Renal pelvis (tissue), 4 donors: Measurements from ENCODE around the gene OXLD1. TPM values are rescaled to one million over a fixed set of nuclear protein-coding genes. Genes with fewer than 3 reads are reported as not detected.

Source experiments
- DNase-seq: peaks from one replicate; pipeline ENCODE4 v3.0.0-alpha.2; 2013
- polyA plus RNA-seq, 3 donors: library from polyadenylated mRNA; unstranded; fragments of 120-200 nt; gene quantifications; one replicate each; pipeline ENCODE4 v1.2.1, GENCODE V29; 2013; ENCODE audit not compliant: insufficient read length in 3 of 3

OXLD1 gene
- polyA plus RNA-seq, 3 donors, result 18.9 to 24.0 (median 22.3) TPM

- no peak for DNase-seq
Observed at GRCh38 chr17:81706757-81707624, 40.6 kb upstream of the OXLD1 start.

DNA sequence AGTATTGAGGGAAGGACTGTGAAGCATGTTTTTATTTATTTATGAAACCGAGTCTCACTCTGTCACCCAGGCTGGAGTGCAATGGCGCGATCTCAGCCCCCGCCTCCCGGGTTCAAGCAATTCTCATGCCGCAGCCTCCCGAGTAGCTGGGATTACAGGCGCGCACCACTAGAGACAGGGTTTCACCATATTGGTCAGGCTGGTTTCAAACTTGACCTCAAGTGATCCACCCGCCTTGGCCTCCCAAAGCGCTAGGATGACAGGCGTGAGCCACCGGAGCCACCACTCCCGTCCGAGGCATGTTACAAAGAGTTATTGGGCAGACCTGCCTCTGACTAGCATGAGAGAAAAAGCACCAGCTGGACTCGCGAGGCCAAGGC lies 39.8 kb upstream of the OXLD1 start:
- DNase-seq, result no peak

DNA sequence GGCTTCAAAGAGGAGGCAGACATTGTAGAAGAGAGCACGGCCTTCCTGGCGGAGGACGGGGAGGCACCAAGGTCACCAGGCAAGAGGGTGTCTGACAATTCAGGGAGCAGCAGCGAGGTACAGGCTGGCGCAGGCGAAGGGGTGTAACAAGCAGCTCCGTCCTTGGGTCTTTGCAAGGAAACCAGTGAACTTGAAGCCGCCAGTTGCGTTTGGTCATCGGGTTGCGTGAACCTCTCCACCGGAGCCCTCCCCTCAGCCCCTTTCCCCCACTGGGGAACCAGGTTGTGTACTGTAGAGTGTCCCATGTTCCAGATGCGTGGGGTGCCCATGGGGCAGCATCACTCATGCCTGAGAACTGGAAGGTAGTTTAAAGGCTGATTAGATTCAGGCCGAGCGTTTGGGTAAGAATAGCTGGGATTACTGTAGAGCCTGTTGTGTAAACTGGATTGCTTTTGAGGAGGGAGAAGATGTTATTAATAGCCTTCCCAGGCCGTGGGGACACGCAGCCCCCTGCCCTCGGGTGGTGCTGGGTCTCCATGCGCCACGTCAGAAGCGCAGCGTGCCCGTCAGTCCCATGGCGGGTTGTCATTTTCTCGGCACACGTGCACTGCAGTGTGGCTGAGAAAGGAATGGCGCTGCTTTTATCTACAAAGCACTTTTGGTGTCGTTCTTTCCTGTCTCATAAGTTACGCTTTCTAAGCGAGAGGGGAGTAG lies 39.3 kb upstream of the OXLD1 start:
- no peak for DNase-seq

DNA sequence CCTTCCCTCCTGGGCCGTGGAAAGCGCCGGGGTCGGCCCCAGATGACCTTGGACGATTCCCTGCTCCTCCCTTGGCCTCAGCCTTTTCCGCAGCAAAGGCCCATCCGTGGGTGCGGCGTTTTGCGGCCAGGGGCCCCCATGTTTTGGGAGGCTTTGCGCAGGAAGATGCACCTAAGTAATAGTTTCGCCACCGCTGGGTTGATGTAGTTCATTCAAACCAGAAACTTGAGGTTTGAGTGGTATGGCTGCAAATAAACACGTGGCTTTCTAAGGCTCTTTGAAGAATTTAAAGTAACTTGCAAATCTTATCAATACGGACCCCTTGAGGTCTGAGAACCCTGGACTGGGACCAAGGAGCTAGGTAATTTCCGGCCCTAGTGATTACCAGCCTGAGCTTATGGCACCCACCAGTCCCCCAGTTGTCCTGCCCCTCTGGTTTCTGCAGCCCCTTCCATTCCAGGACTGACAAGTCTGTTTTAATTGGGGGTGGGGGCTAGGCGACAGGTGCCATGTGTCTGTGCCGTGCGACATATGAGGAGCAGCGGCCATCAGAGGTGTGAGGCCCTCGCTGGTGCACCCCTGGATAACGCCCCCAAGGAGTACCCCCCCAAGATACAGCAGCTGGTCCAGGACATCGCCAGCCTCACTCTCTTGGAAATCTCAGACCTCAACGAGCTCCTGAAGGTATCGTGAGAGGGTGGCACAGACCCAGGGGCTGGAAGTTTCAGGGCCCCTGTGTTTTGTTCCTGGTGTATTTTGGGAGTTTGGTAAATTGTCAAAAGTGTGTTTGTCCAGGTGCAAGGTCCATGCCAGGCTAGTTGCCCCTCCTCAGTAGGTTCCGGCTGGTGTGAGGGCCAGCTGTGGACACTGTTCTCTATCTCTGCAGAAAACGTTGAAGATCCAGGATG lies 37.6 kb upstream of the OXLD1 start:
- no peak for DNase-seq

DNA sequence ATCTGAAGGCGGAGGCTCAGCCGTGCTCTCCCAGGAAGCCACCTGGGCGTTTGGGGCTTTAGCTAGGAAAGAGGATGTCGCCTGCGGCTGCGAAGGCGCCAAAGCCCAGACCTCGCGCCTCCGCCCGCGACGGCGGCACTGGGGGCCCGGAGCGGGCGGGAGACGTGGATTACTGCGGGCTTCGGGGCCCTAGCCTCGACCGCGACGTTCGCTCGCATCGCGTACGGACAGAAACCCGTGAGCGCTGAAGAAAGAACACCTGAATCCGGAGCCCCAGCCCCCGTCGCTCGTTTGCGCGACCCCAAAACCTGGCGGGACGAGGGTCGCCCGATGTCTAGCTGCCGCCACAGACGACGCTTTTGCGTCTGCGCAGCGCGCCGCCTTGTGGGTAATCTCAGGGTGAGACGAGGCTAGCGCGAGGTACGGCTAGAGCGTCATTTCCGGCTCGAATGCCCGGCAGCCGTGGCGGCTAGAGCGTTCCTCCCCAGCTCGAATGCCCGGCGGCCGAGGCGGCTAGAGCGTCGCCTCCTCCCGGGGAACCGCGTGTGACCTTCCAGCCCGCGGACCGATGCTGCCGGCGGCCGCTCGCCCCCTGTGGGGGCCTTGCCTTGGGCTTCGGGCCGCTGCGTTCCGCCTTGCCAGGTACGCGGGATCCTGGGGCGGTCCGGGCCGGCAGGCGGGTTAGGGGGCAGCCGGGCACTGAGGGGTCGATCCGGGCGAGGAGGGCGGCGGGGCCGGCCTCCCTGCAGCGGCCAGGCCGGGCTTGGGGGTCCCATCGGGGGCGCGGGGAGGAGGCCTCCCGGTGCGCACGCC lies 36.7 kb upstream of the OXLD1 start, which contains the start of gene MRPL12:
MRPL12 (plus strand) TSS at position 434 of the 813 bp plus-strand sequence; CDS start at position 569, 135 bp downstream.
- peak; percentile 94 for DNase-seq

- DNase-seq, result no peak
Observed at GRCh38 chr17:81701288-81702071, 35.1 kb upstream of the OXLD1 start.

DNA sequence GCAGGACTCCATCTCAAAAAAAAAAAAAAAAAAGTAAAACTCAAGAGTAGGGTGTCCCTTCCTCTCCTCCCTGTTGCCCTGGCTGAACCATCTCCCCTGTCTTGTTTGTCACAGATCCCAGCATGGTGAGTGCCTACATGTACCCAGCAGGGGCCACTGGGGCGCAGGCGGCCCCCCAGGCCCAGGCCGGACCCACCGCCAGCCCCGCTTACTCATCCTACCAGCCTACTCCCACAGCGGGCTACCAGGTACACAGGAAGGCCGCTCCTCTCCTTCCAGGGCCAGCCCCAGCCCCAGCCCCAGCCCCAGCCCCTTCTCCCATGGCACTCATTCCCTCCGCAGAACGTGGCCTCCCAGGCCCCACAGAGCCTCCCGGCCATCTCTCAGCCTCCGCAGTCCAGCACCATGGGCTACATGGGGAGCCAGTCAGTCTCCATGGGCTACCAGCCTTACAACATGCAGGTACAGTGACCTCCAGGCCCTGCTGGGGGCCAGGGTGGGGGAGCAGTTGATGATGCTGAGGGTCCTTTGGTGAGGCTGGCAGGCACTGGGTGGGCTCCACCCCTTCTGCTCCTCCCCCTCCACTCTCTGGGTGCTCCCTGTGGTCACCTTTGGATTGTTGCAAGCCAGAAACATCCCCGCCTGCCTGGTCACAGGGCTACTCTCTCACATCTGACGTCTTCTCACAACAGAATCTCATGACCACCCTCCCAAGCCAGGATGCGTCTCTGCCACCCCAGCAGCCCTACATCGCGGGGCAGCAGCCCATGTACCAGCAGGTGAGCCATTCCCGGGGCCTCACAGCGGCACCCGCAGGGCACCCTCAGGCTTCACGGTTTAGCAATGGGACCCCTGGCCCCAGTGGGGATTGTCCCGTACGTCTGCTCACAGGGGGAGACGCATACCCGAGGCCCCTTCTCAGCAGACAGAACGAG lies 34.2 kb upstream of the OXLD1 start:
- no peak for DNase-seq

DNA sequence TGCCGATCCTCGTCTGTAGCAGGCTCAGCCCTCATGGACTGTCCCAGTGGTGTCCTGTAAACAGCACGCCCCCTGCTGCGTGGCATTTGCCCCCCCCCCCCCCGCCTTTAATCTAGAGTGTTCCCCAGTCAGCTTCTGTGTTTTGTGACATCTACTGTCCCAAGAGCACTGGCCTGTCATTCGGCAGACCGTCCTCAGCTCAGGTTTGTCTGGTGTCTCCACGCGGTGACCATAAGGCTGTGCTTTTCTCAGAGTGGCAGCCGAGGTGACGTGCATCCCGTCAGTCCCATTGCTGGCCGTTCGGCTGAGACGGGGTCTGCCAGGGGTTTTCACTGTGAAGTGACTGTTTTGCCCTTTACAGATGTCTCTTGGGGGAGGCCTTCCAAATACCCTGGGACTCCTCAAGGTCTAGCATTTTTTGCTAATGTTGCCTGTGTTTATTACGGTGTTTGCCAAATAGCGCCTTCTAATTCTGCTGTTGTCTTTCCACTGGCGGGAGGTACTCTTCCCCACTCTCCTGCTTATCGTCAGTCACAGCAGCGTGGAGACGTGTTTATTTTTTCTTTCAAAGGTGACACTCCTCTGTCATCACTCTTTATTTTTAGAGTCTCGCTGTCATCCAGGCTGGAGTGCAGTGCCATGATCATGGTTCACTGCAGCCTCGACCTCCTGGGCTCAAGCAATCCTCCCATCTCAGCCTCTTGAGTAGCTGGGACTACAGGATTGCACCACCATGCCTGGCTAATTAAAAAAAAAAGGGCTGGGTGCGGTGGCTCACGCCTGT lies 31.0 kb upstream of the OXLD1 start:
- DNase-seq, result no peak

GRCh38 chr17:81696218-81696941 lies 30.0 kb upstream of the OXLD1 start:
- DNase-seq, result no peak

- DNase-seq, result no peak
Observed at GRCh38 chr17:81695801-81696200, 29.4 kb upstream of the OXLD1 start.

GRCh38 chr17:81695211-81695610 lies 28.8 kb upstream of the OXLD1 start:
- no peak for DNase-seq

DNA sequence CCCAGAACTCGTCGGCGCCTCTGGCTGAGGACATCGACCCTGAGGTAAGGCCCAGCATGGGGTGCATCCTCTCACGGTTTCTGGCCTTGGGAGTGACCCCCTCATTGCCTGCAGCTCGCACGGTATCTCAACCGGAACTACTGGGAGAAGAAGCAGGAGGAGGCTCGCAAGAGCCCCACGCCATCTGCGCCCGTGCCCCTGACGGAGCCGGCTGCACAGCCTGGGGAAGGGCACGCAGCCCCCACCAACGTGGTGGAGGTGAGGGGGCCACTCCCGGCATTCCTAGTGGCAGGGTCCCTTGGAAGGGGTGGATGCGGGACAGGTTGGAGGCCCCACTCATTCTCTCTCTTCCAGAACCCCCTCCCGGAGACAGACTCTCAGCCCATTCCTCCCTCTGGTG lies 28.4 kb upstream of the OXLD1 start:
- no peak for DNase-seq

DNA sequence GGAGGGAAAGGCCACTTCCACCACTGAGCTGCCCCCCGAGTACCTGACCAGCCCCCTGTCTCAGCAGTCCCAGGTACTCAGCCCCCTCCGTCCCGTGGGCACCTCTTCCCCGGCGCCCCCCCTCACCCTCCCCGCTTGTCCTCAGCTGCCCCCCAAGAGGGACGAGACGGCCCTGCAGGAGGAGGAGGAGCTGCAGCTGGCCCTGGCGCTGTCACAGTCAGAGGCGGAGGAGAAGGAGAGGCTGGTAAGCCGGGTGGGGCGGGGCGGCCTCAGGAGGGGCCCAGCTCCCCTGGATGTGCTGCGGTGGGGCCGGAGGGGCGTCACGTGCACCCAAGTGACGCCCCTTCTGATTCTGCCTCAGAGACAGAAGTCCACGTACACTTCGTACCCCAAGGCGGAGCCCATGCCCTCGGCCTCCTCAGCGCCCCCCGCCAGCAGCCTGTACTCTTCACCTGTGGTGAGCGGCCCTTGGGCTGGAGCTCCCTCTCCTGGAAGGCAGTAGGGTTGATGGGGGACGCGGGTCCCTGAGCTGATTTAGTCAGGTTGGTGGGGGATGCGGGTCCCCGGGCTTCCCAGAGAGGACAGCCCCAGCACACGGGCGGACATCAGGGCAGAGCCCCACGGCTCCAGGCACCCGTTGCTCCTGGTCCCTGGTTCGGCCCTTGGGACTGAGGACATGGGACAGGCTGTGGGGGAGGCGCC lies 27.3 kb upstream of the OXLD1 start:
- DNase-seq, result no peak

GRCh38 chr17:81691608-81692007 lies 25.2 kb upstream of the OXLD1 start:
- DNase-seq, result no peak

DNA sequence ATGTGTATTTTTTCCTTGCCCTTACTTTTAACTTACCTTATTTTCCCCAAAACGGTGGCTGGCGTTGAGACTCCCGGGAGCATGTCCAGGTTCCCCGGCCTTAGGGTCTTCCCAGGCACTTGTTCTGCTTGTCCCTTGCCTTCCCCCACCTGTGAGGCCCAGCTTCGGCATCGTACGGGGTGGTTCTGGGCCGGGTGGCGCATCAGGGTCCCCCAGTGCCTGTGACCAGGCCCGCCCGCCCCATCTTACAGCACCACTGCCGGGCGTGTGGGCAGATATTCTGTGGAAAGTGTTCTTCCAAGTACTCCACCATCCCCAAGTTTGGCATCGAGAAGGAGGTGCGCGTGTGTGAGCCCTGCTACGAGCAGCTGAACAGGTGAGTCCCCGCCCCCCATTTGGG lies 24.8 kb upstream of the OXLD1 start:
- no peak for DNase-seq

DNA sequence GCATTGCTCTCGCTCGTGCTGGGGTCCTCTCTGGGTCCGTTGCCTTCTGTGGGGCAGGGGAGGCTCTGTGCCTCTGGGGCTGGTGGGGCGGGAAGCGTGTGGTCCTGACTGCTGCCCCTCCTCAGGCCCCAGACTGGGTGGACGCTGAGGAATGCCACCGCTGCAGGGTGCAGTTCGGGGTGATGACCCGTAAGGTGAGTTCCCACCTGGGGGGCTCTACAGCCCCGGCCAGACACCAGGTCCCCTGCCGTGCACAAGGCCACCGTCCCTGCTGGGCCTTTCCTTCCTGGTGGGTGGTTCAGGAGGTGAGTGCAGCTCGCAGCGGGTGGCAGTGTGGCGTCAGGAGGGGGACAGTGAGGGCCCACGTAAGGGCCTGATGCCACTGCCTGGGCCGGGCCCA lies 24.1 kb upstream of the OXLD1 start:
- no peak for DNase-seq

DNA sequence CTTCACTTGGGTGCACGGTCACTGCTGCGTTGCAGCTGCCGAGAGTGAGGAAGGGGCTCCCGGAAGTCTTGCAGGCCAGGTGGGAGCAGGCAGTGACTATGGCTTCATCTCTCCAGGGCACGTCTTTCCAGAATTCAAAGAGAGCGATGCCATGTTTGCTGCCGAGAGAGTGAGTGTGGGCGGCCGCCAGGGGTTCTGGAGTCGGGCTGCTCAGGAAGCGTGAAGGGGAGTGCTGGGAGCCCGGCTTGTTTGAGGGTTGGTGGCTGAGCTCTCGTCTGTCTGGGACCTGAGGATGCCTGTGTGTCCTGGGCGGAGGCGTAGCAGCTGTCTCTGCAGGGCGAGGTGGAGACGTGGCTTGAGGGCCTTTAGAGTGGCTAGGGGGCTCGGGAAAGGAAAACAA lies 23.7 kb upstream of the OXLD1 start:
- no peak for DNase-seq
